MCF 10A (cell line): Measurements from ENCODE around the gene DKC1. TPM values are rescaled to one million over a fixed set of nuclear protein-coding genes. Genes with fewer than 3 reads are reported as not detected.

Experiments used
- BruUV-seq: library from RNA; stranded (reverse); fragments of 400-500 nt; replicated peaks from 2 replicates; lab custom pipeline; 2021; lab: Mats Ljungman, UMichigan
- CTCF ChIA-PET: fragments of 300-600 bp; sonication (Branson Sonifier 250); formaldehyde crosslinking; extraction: SDS; loops from one replicate; lab custom pipeline; 2021; ENCODE audit warnings: antibody characterized with exemption, inconsistent platforms; lab: Yijun Ruan, JAX
- POLR2A ChIA-PET: fragments of 300-600, 350-650 bp; sonication (Branson Sonifier 250); formaldehyde crosslinking; extraction: SDS; loops from one replicate; lab custom pipeline; 2020; ENCODE audit warnings: antibody characterized with exemption, inconsistent platforms; lab: Yijun Ruan, JAX
- DNase-seq: peaks from one replicate; pipeline ENCODE4 v3.0.0-alpha.2; 2018; ENCODE audit not compliant: unreplicated experiment
- H3K27ac Mint-ChIP-seq: one replicate; pipeline ENCODE4 v1.8.0; 2022; ENCODE audit warnings: mild to moderate bottlenecking, low read depth, mixed read lengths; ENCODE audit not compliant: unreplicated experiment
- H3K27me3 Mint-ChIP-seq: one replicate; pipeline ENCODE4 v1.8.0; 2022; ENCODE audit warnings: mixed read lengths; ENCODE audit not compliant: insufficient read depth, unreplicated experiment
- H3K36me3 Mint-ChIP-seq: one replicate; pipeline ENCODE4 v1.8.0; 2022; ENCODE audit warnings: mild to moderate bottlenecking, moderate library complexity, mixed read lengths; ENCODE audit not compliant: insufficient read depth, unreplicated experiment
- H3K4me1 Mint-ChIP-seq: one replicate; pipeline ENCODE4 v1.8.0; 2022; ENCODE audit warnings: mixed read lengths; ENCODE audit not compliant: insufficient read depth, unreplicated experiment
- H3K4me3 Mint-ChIP-seq: one replicate; pipeline ENCODE4 v1.8.0; 2022; ENCODE audit warnings: mild to moderate bottlenecking, moderate library complexity, mixed read lengths; ENCODE audit not compliant: unreplicated experiment
- H3K9me3 Mint-ChIP-seq: one replicate; pipeline ENCODE4 v1.8.0; 2022; ENCODE audit warnings: mixed read lengths; ENCODE audit not compliant: unreplicated experiment
- CTCF ChIP-seq: fragments of 200-600 bp; IDR thresholded peaks from one replicate; pipeline ENCODE4 v1.8.0; 2022; ENCODE audit warnings: antibody characterized with exemption, mild to moderate bottlenecking; ENCODE audit not compliant: unreplicated experiment
- intact Hi-C: fragments of 100-400 bp; cut with micrococcal nuclease; formaldehyde crosslinking; loops from 2 replicates; pipeline ENCODE4 v1.14.1; 2022
- total RNA-seq: library from RNA; stranded (reverse); gene quantifications from 2 replicates; pipeline ENCODE4 v1.2.3, GENCODE V29; 2022

DKC1 gene
- total RNA-seq, 1 experiment from 2014 or later, result 196 TPM

GRCh38 chrX:154749856-154750255, 12.8 kb upstream of the DKC1 start:
- Mint-ChIP-seq H3K36me3 (no peaks in the 10 kb centered on the region), H3K4me3 (no peak overlapping the region), H3K9me3 (no peaks in the 10 kb centered on the region), H3K4me1 (no peaks in the 10 kb centered on the region), H3K27me3 (peaks cover 14% of the 10 kb centered on the region), H3K27ac (no peak overlapping the region)
- BruUV-seq, result TSS peak; percentile 50
- no peak for TF ChIP-seq CTCF
- ChIA-PET POLR2A (interaction anchor here (2.0 to 5.2 kb wide), 4 partner anchors 13 to 31 kb away, joined by 6 to 37 read pairs (median 21); partner anchors contain the start of gene DKC1), CTCF (interaction anchor here (0.6 to 4.8 kb wide), 17 partner anchors 14 to 1022 kb away, joined by 3 to 62 read pairs (median 6); partner anchors contain the start of gene SMIM9)
- intact Hi-C loops, result no loop called here
- no peak for DNase-seq

GRCh38 chrX:154750301-154751202, 12.1 kb upstream of the DKC1 start, which contains the start of gene GAB3:
Gene GAB3 (minus strand): TSS chrX:154751077. CDS start chrX:154751025, 52 bp downstream.
- Mint-ChIP-seq H3K4me1 (no peaks in the 10 kb centered on the region), H3K4me3 (peak within 1 kb of the TSS; percentile 57), H3K27me3 (peaks cover 14% of the 10 kb centered on the region), H3K27ac (no peak within 1 kb of the TSS), H3K36me3 (no peaks in the 10 kb centered on the region), H3K9me3 (no peaks in the 10 kb centered on the region)
- no TSS peak for BruUV-seq
- ChIA-PET CTCF (interaction anchor here (0.8 to 4.8 kb wide), 11 partner anchors 21 to 139 kb away, joined by 3 to 62 read pairs (median 8); partner anchors contain the start of gene SMIM9), POLR2A (interaction anchor here (2.0 to 5.2 kb wide), 4 partner anchors 12 to 32 kb away, joined by 6 to 37 read pairs (median 21); partner anchors contain the start of gene DKC1)
- intact Hi-C loops, result no loop called here
- no peak for TF ChIP-seq CTCF
- DNase-seq, result no peak

GRCh38 chrX:154751203-154751668, 11.4 kb upstream of the DKC1 start:
- DNase-seq, result no peak
- Mint-ChIP-seq H3K27ac (no peak overlapping the region), H3K4me1 (no peaks in the 10 kb centered on the region), H3K27me3 (peaks cover 14% of the 10 kb centered on the region), H3K9me3 (no peaks in the 10 kb centered on the region), H3K4me3 (peak overlapping the region; percentile 55), H3K36me3 (no peaks in the 10 kb centered on the region)
- TF ChIP-seq CTCF, result no peak
- POLR2A ChIA-PET, result interaction anchor here (2.0 to 5.2 kb wide), 3 partner anchors 11 to 21 kb away, joined by 6 to 37 read pairs (median 18); partner anchors contain the start of gene DKC1
- intact Hi-C loops, result no loop called here
- BruUV-seq, result no TSS peak
- CTCF ChIA-PET, result interaction anchor here (0.6 to 4.4 kb wide), 4 partner anchors 27 to 89 kb away, joined by 3 to 31 read pairs (median 17); no protein-coding TSS in a partner anchor
